H1 (cell line): ENCODE data around the gene ARHGAP25. TPM values are rescaled to one million over a fixed set of nuclear protein-coding genes. Genes with fewer than 3 reads are reported as not detected.
A peak's percentile ranks its signal among the peaks of the same experiment; 100 is the strongest.

Experiments
- CTCF ChIA-PET: fragments of 300-600 bp; sonication (Branson Sonifier 250); formaldehyde crosslinking; loops from one replicate; lab custom pipeline; 2021; ENCODE audit not compliant: partially characterized antibody; lab: Charles Lee
- POLR2A ChIA-PET: fragments of 300-600 bp; sonication (Branson Sonifier 250); formaldehyde crosslinking; loops from one replicate; lab custom pipeline; 2021; ENCODE audit warnings: inconsistent platforms; ENCODE audit not compliant: partially characterized antibody; lab: Charles Lee
- DNase-seq, 2 experiments: peaks; one replicate each; pipeline versions ENCODE4 v3.0.0 to v3.0.0-alpha.2; 2010 to 2022; ENCODE audit warnings: low spot score in 2 of 2, low read depth in 1 of 2, mixed read lengths in 1 of 2
- FAIRE-seq: peaks from 2 replicates; lab custom pipeline; 2011; peaks lifted over from hg19 to GRCh38; lab: Jason Lieb, UNC
- H2AFZ ChIP-seq: 2 replicates; pipeline ENCODE4 v1.8.1; 2012; ENCODE audit warnings: low read length, inconsistent platforms
- H2AK5ac ChIP-seq: 2 replicates; pipeline ENCODE4 v1.6.1; 2013; ENCODE audit warnings: low read depth, low read length
- H2BK120ac ChIP-seq: replicated peaks from 2 replicates; pipeline ENCODE3; 2013; ENCODE audit warnings: low read depth, low read length, inconsistent platforms
- H2BK12ac ChIP-seq: 2 replicates; pipeline ENCODE4 v1.6.1; 2013; ENCODE audit warnings: low read depth, low read length
- H2BK15ac ChIP-seq: 2 replicates; pipeline ENCODE4 v1.6.1; 2013; ENCODE audit warnings: low read length
- H2BK20ac ChIP-seq: 2 replicates; pipeline ENCODE4 v1.6.1; 2013; ENCODE audit warnings: low read length
- H2BK5ac ChIP-seq: 2 replicates; pipeline ENCODE4 v1.6.1; 2013; ENCODE audit warnings: low read depth, low read length
- H3K14ac ChIP-seq: 2 replicates; pipeline ENCODE4 v1.6.1; 2013; ENCODE audit warnings: inconsistent platforms; ENCODE audit not compliant: insufficient read length
- H3K18ac ChIP-seq: 2 replicates; pipeline ENCODE4 v1.6.1; 2013; ENCODE audit warnings: low read length; ENCODE audit errors: extremely low read depth
- H3K23ac ChIP-seq: 2 replicates; pipeline ENCODE4 v1.6.1; 2013; ENCODE audit warnings: inconsistent platforms; ENCODE audit not compliant: insufficient read length
- H3K23me2 ChIP-seq: 2 replicates; pipeline ENCODE4 v1.6.1; 2013; ENCODE audit warnings: low read depth, low read length
- H3K27ac ChIP-seq: 2 replicates; pipeline ENCODE4 v1.6.1; 2011; ENCODE audit warnings: low read depth, low read length, inconsistent platforms
- H3K27me3 ChIP-seq, 4 experiments: replicated peaks in 1 of 4; 1 replicate in 1 of 4; 2 replicates in 3 of 4; pipeline versions ENCODE4 v1.6.1 to v1.8.1; 2011 to 2013; ENCODE audit warnings: low read length in 3 of 4, mild to moderate bottlenecking in 3 of 4, inconsistent platforms in 2 of 4, mixed read lengths in 2 of 4, moderate library complexity in 1 of 4; ENCODE audit not compliant: control insufficient read depth in 3 of 4, insufficient read depth in 3 of 4; ENCODE audit errors: extremely low read depth in 1 of 4
- H3K36me3 ChIP-seq, 4 experiments: 2 replicates each; pipeline versions ENCODE4 v1.6.1 to v1.8.1; 2011 to 2013; ENCODE audit warnings: mild to moderate bottlenecking in 4 of 4, low read length in 3 of 4, moderate library complexity in 2 of 4, control low read depth in 1 of 4, inconsistent platforms in 1 of 4; ENCODE audit not compliant: insufficient read depth in 4 of 4, control insufficient read depth in 2 of 4
- H3K4ac ChIP-seq: replicated peaks from 2 replicates; pipeline ENCODE3; 2013; ENCODE audit warnings: low read length, low read depth, mixed read lengths, inconsistent platforms; ENCODE audit not compliant: insufficient read length
- H3K4me1 ChIP-seq, 4 experiments: replicated peaks in 1 of 4; 1 replicate in 1 of 4; 2 replicates in 3 of 4; pipeline versions ENCODE4 v1.6.1 to v1.8.1; 2011 to 2013; ENCODE audit warnings: low read length in 3 of 4, inconsistent platforms in 2 of 4, mixed read lengths in 1 of 4; ENCODE audit not compliant: insufficient read depth in 4 of 4, control insufficient read depth in 3 of 4
- H3K4me2 ChIP-seq, 2 experiments: 2 replicates each; pipeline versions ENCODE4 v1.6.1 to v1.8.1; 2011 to 2013; ENCODE audit warnings: low read depth in 2 of 2, low read length in 2 of 2, control low read depth in 1 of 2, inconsistent platforms in 1 of 2, mild to moderate bottlenecking in 1 of 2; ENCODE audit not compliant: insufficient read depth in 1 of 2
- H3K4me3 ChIP-seq, 4 experiments: fragments of 200-600, 300-600 bp in 1 of 4; sonication (generic), shearing (Covaris generic), sonication (Bioruptor Twin) in 1 of 4; 2 replicates each; pipeline versions ENCODE4 v1.5.1 to v1.8.1; 2011 to 2016; ENCODE audit warnings: low read length in 4 of 4, low read depth in 3 of 4, control low read depth in 2 of 4, inconsistent platforms in 2 of 4, mild to moderate bottlenecking in 2 of 4, mixed read lengths in 1 of 4, moderate library complexity in 1 of 4; ENCODE audit not compliant: insufficient read depth in 2 of 4; ENCODE audit errors: extremely low read depth in 1 of 4
- H3K56ac ChIP-seq: replicated peaks from 2 replicates; pipeline ENCODE3; 2013; ENCODE audit warnings: low read depth, mild to moderate bottlenecking, mixed read lengths, low read length, inconsistent platforms; ENCODE audit not compliant: insufficient read length
- H3K79me1 ChIP-seq: 2 replicates; pipeline ENCODE4 v1.6.1; 2013; ENCODE audit warnings: low read depth, low read length, control low read depth
- H3K79me2 ChIP-seq, 2 experiments: 2 replicates each; pipeline versions ENCODE4 v1.6.1 to v1.8.1; 2012 to 2013; ENCODE audit warnings: low read length in 2 of 2, mild to moderate bottlenecking in 2 of 2, inconsistent platforms in 1 of 2; ENCODE audit not compliant: insufficient read depth in 2 of 2, control insufficient read depth in 1 of 2
- H3K9ac ChIP-seq, 4 experiments: replicated peaks in 1 of 4; 1 replicate in 1 of 4; 2 replicates in 3 of 4; pipeline versions ENCODE4 v1.6.1 to v1.8.1; 2011 to 2013; ENCODE audit warnings: low read depth in 3 of 4, low read length in 3 of 4, control low read depth in 2 of 4, mild to moderate bottlenecking in 2 of 4, moderate library complexity in 2 of 4, inconsistent platforms in 1 of 4; ENCODE audit errors: extremely low read depth in 1 of 4
- H3K9me3 ChIP-seq, 2 experiments: 2 replicates each; pipeline versions ENCODE4 v1.6.1 to v1.8.1; 2012 to 2013; ENCODE audit warnings: mild to moderate bottlenecking in 2 of 2, moderate library complexity in 2 of 2, control low read depth in 1 of 2, inconsistent platforms in 1 of 2, low read depth in 1 of 2, low read length in 1 of 2, mixed read lengths in 1 of 2; ENCODE audit not compliant: insufficient read depth in 2 of 2
- H4K20me1 ChIP-seq, 2 experiments: replicated peaks in 1 of 2; 2 replicates each; pipeline versions ENCODE3 to v1.8.1; 2011 to 2013; ENCODE audit warnings: inconsistent platforms in 2 of 2, low read length in 2 of 2, mild to moderate bottlenecking in 1 of 2; ENCODE audit not compliant: insufficient read depth in 2 of 2, control insufficient read depth in 1 of 2
- H4K5ac ChIP-seq: 2 replicates; pipeline ENCODE4 v1.6.1; 2013; ENCODE audit warnings: low read length, low read depth, mixed read lengths, inconsistent platforms; ENCODE audit not compliant: insufficient read length
- H4K8ac ChIP-seq: 2 replicates; pipeline ENCODE4 v1.8.0; 2013; ENCODE audit warnings: mild to moderate bottlenecking, moderate library complexity, low read length, inconsistent platforms; ENCODE audit not compliant: insufficient read depth; ENCODE audit errors: extremely low read depth
- H4K91ac ChIP-seq: replicated peaks from 2 replicates; pipeline ENCODE3; 2013; ENCODE audit warnings: low read length, mixed read lengths, inconsistent platforms; ENCODE audit not compliant: insufficient read length
- CEBPB ChIP-seq: IDR thresholded peaks from 2 replicates; pipeline ENCODE4 v1.6.1; 2012; ENCODE audit warnings: low read depth, low read length
- CHD2 ChIP-seq: IDR thresholded peaks from 2 replicates; pipeline ENCODE4 v1.6.1; 2012; ENCODE audit warnings: low read length, improper control_type of control experiment
- JUN ChIP-seq: IDR thresholded peaks from 2 replicates; pipeline ENCODE4 v1.6.1; 2011; ENCODE audit warnings: low read depth, mild to moderate bottlenecking, improper control_type of control experiment, low read length
- NRF1 ChIP-seq: IDR thresholded peaks from 2 replicates; pipeline ENCODE4 v1.6.1; 2011; ENCODE audit warnings: mild to moderate bottlenecking, low read depth, low read length, improper control_type of control experiment
- RFX5 ChIP-seq: IDR thresholded peaks from 2 replicates; pipeline ENCODE4 v1.6.1; 2011; ENCODE audit warnings: low read depth, low read length, improper control_type of control experiment, borderline replicate concordance
- TAF1 ChIP-seq: IDR thresholded peaks from 2 replicates; pipeline ENCODE4 v1.6.1; 2011; ENCODE audit warnings: mild to moderate bottlenecking, low read depth, low read length
- TEAD4 ChIP-seq: IDR thresholded peaks from 2 replicates; pipeline ENCODE4 v1.6.1; 2012; ENCODE audit warnings: low read depth, low read length, inconsistent platforms, mixed read lengths
- YY1 ChIP-seq: IDR thresholded peaks from 2 replicates; pipeline ENCODE4 v1.6.1; 2011; ENCODE audit warnings: low read depth, mild to moderate bottlenecking, low read length
- ZNF274 ChIP-seq: IDR thresholded peaks from 2 replicates; pipeline ENCODE4 v1.7.0; 2012; ENCODE audit warnings: low read length, borderline replicate concordance; ENCODE audit errors: extremely low read depth
- WGBS, 2 experiments: shearing (Covaris generic) in 1 of 2; methylation state at CpG; one replicate each; pipeline versions ENCODE4 v1.1.6 to v1.1.7; 2013 to 2015; ENCODE audit warnings: low lambda C conversion rate in 2 of 2, mixed read lengths in 2 of 2, inconsistent platforms in 1 of 2, low coverage in 1 of 2, missing lambda C conversion rate in 1 of 2; ENCODE audit not compliant: insufficient replicate concordance in 2 of 2, insufficient coverage in 1 of 2, insufficient read length in 1 of 2; ENCODE audit errors: extremely low coverage in 1 of 2, missing lambda C conversion rate in 1 of 2; 5-methylcytosine and 5-hydroxymethylcytosine counted together
- polyA plus RNA-seq, 7 experiments: library from polyadenylated mRNA; depleted of rRNA in 3 of 7; stranded (reverse) in 5 of 7; unstranded in 2 of 7; fragments of >200 nt in 5 of 7; fragments of 200-250 nt in 2 of 7; gene quantifications; 1 replicate in 5 of 7; 2 replicates in 1 of 7; 4 replicates in 1 of 7; pipeline versions ENCODE4 v1.2.1 to v1.2.3, GENCODE V29; 2011 to 2013; ENCODE audit warnings: missing spikeins in 2 of 7, mixed read lengths in 2 of 7
- total RNA-seq: library from RNA; stranded (reverse); fragmentation: NEBNext Ultra II Directional; extraction: Animal tissue kit (Norgen Biotek cat#: 25700); gene quantifications from 2 replicates; pipeline ENCODE4 v1.2.1, GENCODE V29; 2021
- TF ChIP-seq, protein P1 (sequence below): IDR thresholded peaks from 2 replicates; pipeline ENCODE4 v1.6.1; 2012; ENCODE audit warnings: low read length, inconsistent platforms

Gene ARHGAP25
- total and polyA plus RNA-seq, 2 of the 8 experiments (the other 6 are each of a cell fraction or from before 2014, with no cell fraction given), result 1.00 to 1.2 TPM

DNA sequence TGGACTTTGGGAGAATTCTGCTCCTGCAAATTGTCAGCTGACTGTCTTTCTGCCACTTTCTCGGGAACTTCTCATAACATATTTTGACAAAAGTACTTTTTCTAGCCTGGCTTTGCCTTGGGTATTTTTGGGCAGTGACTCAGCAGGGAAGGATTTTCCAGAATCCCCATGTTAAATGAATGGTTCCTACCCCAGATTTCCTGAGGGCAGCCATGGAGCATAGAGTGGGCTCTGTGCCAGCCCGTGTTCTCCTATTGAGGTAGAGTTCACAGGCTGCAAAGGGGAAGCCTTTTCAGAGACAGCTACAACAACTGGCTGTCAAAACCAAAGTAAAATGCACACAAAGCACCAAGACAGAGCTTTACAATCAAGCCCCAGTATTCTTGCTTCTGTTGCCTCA, 76.8 kb downstream of the ARHGAP25 start:
- no peak overlapping the region for H3K56ac ChIP-seq
- H4K5ac ChIP-seq, result no peak overlapping the region
- H4K8ac ChIP-seq, result no peak overlapping the region
- no peak overlapping the region for H2BK20ac ChIP-seq
- no peaks in the 10 kb centered on the region for H3K27me3 ChIP-seq
- H2AK5ac ChIP-seq, result no peak overlapping the region
- ChIA-PET CTCF (interaction anchor here (0.6 kb wide), 1 partner anchor 349 kb away, joined by 3 read pairs; no protein-coding TSS in a partner anchor), POLR2A (no interaction called here)
- no peak overlapping the region for H4K91ac ChIP-seq
- no peak overlapping the region for H2BK5ac ChIP-seq
- 92% methylated on average over 2 of the region's 2 CpGs; no CpG with 5 or more reads in 1 of the 2 experiments for WGBS, 2 experiments
- H3K79me1 ChIP-seq, result no peaks in the 10 kb centered on the region
- no peak overlapping the region for H3K4me3 ChIP-seq
- no peaks in the 10 kb centered on the region for H3K36me3 ChIP-seq
- no peak overlapping the region for H2BK12ac ChIP-seq
- no peak overlapping the region for H3K23ac ChIP-seq
- no peaks in the 10 kb centered on the region for H4K20me1 ChIP-seq
- H3K23me2 ChIP-seq, result no peaks in the 10 kb centered on the region
- peak in 1 of 2 experiments; percentile 23 for DNase-seq
- no peak overlapping the region for H3K18ac ChIP-seq
- H3K4me1 ChIP-seq, result peaks cover 0 to 2% (median 1%) of the 10 kb centered on the region in 4 experiments; a peak in 2 of 7 replicates
- no peak overlapping the region for H3K9ac ChIP-seq
- no peak overlapping the region for H3K4me2 ChIP-seq
- no peak overlapping the region for H3K4ac ChIP-seq
- H3K79me2 ChIP-seq, result no peaks in the 10 kb centered on the region
- H2BK120ac ChIP-seq, result no peak overlapping the region
- no peaks in the 10 kb centered on the region for H3K9me3 ChIP-seq
- no peak overlapping the region for H3K27ac ChIP-seq
- H2AFZ ChIP-seq, result no peak overlapping the region
- H3K14ac ChIP-seq, result no peak overlapping the region
- FAIRE-seq, result no peak
- H2BK15ac ChIP-seq, result no peak overlapping the region
- TF ChIP-seq CHD2 (no peak), YY1 (no peak), ZNF274 (no peak), NRF1 (no peak), TEAD4 (no peak), JUN (no peak), RFX5 (no peak), TAF1 (no peak), CEBPB (no peak)
- TF ChIP-seq, protein P1, sequence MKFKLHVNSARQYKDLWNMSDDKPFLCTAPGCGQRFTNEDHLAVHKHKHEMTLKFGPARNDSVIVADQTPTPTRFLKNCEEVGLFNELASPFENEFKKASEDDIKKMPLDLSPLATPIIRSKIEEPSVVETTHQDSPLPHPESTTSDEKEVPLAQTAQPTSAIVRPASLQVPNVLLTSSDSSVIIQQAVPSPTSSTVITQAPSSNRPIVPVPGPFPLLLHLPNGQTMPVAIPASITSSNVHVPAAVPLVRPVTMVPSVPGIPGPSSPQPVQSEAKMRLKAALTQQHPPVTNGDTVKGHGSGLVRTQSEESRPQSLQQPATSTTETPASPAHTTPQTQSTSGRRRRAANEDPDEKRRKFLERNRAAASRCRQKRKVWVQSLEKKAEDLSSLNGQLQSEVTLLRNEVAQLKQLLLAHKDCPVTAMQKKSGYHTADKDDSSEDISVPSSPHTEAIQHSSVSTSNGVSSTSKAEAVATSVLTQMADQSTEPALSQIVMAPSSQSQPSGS, result no peak
